K562 (cell line): Measurements from ENCODE around the gene NDUFAF3. TPM values are rescaled to one million over a fixed set of nuclear protein-coding genes. Genes with fewer than 3 reads are reported as not detected.

Experiments used
- ATAC-seq: fragments of 200-7000 bp; cut with Tn5 transposase; 3 replicates; pipeline ENCODE4 v1.9.1; 2020; ENCODE audit warnings: moderate library complexity
- BruUV-seq: library from RNA; stranded (reverse); fragments of 400-500 nt; replicated peaks from 2 replicates; lab custom pipeline; 2021; lab: Mats Ljungman, UMichigan
- CTCF ChIA-PET: fragments of 300-600 bp; formaldehyde crosslinking; extraction: SDS; loops from one replicate; lab custom pipeline; 2021; ENCODE audit warnings: low intra/inter-chr PET ratio; lab: Yijun Ruan, JAX
- POLR2A ChIA-PET: fragments of 300-600, 350-650 bp; sonication (Branson Sonifier 250); formaldehyde crosslinking; extraction: SDS; loops from one replicate; lab custom pipeline; 2021; ENCODE audit warnings: antibody characterized with exemption, inconsistent platforms; lab: Yijun Ruan, JAX
- DNase-seq, 4 experiments: peaks; one replicate each; pipeline versions ENCODE4 v3.0.0 to v3.0.0-alpha.2; 2011 to 2018; ENCODE audit warnings: low spot score in 3 of 4, mixed read lengths in 3 of 4; ENCODE audit errors: extremely low read depth in 1 of 4
- FAIRE-seq: peaks from 2 replicates; lab custom pipeline; 2011; peaks lifted over from hg19 to GRCh38; lab: Jason Lieb, UNC
- H2AFZ ChIP-seq: 2 replicates; pipeline ENCODE4 v1.6.0; 2011; ENCODE audit warnings: low read depth, low read length, control low read depth, inconsistent platforms
- H3K27ac ChIP-seq: fragments of 200-600 bp; 3 replicates; pipeline ENCODE4 v1.8.0; 2011; ENCODE audit warnings: low read depth, mild to moderate bottlenecking, control low read depth, inconsistent platforms, low read length, moderate library complexity, mixed read lengths; ENCODE audit errors: extremely low read depth
- H3K27me3 ChIP-seq, 2 experiments: fragments of 300-600 bp in 1 of 2; 2 replicates in 1 of 2; 3 replicates in 1 of 2; pipeline versions ENCODE4 v1.6.0 to v1.8.0; 2011; ENCODE audit warnings: inconsistent platforms in 2 of 2, low read length in 2 of 2, mild to moderate bottlenecking in 1 of 2, mixed read lengths in 1 of 2, moderate library complexity in 1 of 2; ENCODE audit not compliant: control insufficient read depth in 2 of 2, insufficient read depth in 2 of 2
- H3K36me3 ChIP-seq: fragments of 300-600 bp; 3 replicates; pipeline ENCODE4 v1.8.0; 2011; ENCODE audit warnings: mild to moderate bottlenecking, low read length, inconsistent platforms; ENCODE audit not compliant: control insufficient read depth, insufficient read depth
- H3K4me1 ChIP-seq, 2 experiments: fragments of 200-600 bp in 1 of 2; replicated peaks in 1 of 2; 2 replicates in 1 of 2; 3 replicates in 1 of 2; pipeline versions ENCODE4 v1.5.1 to v1.8.0; 2011; ENCODE audit warnings: inconsistent platforms in 2 of 2, low read length in 2 of 2, mild to moderate bottlenecking in 1 of 2, mixed read lengths in 1 of 2, moderate library complexity in 1 of 2; ENCODE audit not compliant: control insufficient read depth in 2 of 2, insufficient read depth in 2 of 2
- H3K4me2 ChIP-seq: 2 replicates; pipeline ENCODE4 v1.6.1; 2011; ENCODE audit warnings: low read length, control low read depth, inconsistent platforms, mixed read lengths; ENCODE audit not compliant: insufficient read depth
- H3K4me3 ChIP-seq: fragments of 200-600 bp; sonication (generic), shearing (Covaris generic); 2 replicates; pipeline ENCODE4 v1.5.1; 2016; ENCODE audit warnings: control low read depth, inconsistent platforms
- H3K79me2 ChIP-seq: fragments of 200-600 bp; 3 replicates; pipeline ENCODE4 v1.8.0; 2011; ENCODE audit warnings: low read length, inconsistent platforms; ENCODE audit not compliant: control insufficient read depth, insufficient read depth
- H3K9ac ChIP-seq, 2 experiments: 2 replicates each; pipeline versions ENCODE4 v1.6.0 to v1.6.1; 2011; ENCODE audit warnings: low read depth in 2 of 2, low read length in 2 of 2, control low read depth in 1 of 2, inconsistent platforms in 1 of 2, mild to moderate bottlenecking in 1 of 2, mixed read lengths in 1 of 2; ENCODE audit not compliant: insufficient read depth in 1 of 2
- H3K9me1 ChIP-seq: one replicate; pipeline ENCODE4 v1.6.0; 2011; ENCODE audit warnings: inconsistent platforms, mild to moderate bottlenecking, low read length, moderate library complexity; ENCODE audit not compliant: control insufficient read depth, insufficient read depth
- H3K9me3 ChIP-seq: replicated peaks from 2 replicates; pipeline ENCODE4 v1.5.1; 2011; ENCODE audit warnings: low read depth, low read length, inconsistent platforms; ENCODE audit not compliant: control insufficient read depth, insufficient read depth
- H4K20me1 ChIP-seq: replicated peaks from 2 replicates; pipeline ENCODE4 v1.6.1; 2011; ENCODE audit warnings: low read length, inconsistent platforms, mixed read lengths; ENCODE audit not compliant: control insufficient read depth, insufficient read depth
- FOXP4 ChIP-seq: sonication (generic); formaldehyde crosslinking; IDR thresholded peaks from 2 replicates; pipeline ENCODE4 v1.8.0; 2022; ENCODE audit warnings: mild to moderate bottlenecking, missing genetic modification reagents, borderline replicate concordance
- GABPB2 ChIP-seq: fragments of 250-450 bp; sonication (Bioruptor Pico); conservative IDR thresholded peaks from 2 replicates; pipeline ENCODE4 v1.5.1; 2021; ENCODE audit warnings: mild to moderate bottlenecking
- MAZ ChIP-seq, 2 experiments: fragments of 450-650 bp in 1 of 2; sonication (generic) in 1 of 2; formaldehyde crosslinking; IDR thresholded peaks in 1 of 2; conservative IDR thresholded peaks in 1 of 2; 2 replicates each; pipeline versions ENCODE4 v1.4.0 to v1.5.0; 2020; ENCODE audit warnings: mild to moderate bottlenecking in 1 of 2, missing genetic modification reagents in 1 of 2
- SPI1 ChIP-seq: IDR thresholded peaks from 2 replicates; pipeline ENCODE4 v1.6.1; 2011; ENCODE audit warnings: low read depth, low read length, control low read depth, borderline replicate concordance
- WGBS: fragments of 100-300 bp; shearing (Covaris generic); methylation state at CpG from one replicate; pipeline ENCODE4 v1.1.6; 2016; ENCODE audit warnings: low coverage, mixed read lengths; ENCODE audit not compliant: insufficient coverage; ENCODE audit errors: missing lambda C conversion rate; 5-methylcytosine and 5-hydroxymethylcytosine counted together
- in situ Hi-C: fragments of 300-500 bp; cut with MboI; formaldehyde crosslinking; loops from 4 replicates; pipeline ENCODE4 v1.15.0; 2018; ENCODE audit warnings: inconsistent platforms, mixed read lengths
- intact Hi-C: fragments of 100-400 bp; cut with micrococcal nuclease; formaldehyde crosslinking; loops from 2 replicates; pipeline ENCODE4 v1.14.2; 2022
- polyA plus RNA-seq, 8 experiments: library from polyadenylated mRNA; depleted of rRNA in 4 of 8; stranded (reverse) in 5 of 8; unstranded in 3 of 8; fragments of >200 nt; fragmentation: Nextera tagmentation in 2 of 8; fragmentation: Illumina TruSeq in 1 of 8; extraction: Ambion mirVana in 2 of 8; extraction: Trizol in 1 of 8; gene quantifications; 2 replicates each; pipeline versions ENCODE4 v1.2.1 to v1.2.3, GENCODE V29; 2011 to 2014; ENCODE audit warnings: inconsistent platforms in 1 of 8, missing spikeins in 1 of 8
- total RNA-seq, 7 experiments: library from RNA; depleted of rRNA in 6 of 7; stranded (reverse); fragments of >200 nt in 6 of 7; fragmentation: Illumina TruSeq in 2 of 7; extraction: Trizol in 2 of 7; gene quantifications; 2 replicates each; pipeline versions ENCODE4 v1.2.1 to v1.2.3, GENCODE V29; 2011 to 2021; ENCODE audit warnings: low replicate concordance in 1 of 7
- TF ChIP-seq, protein P1 (sequence below): sonication (generic); formaldehyde crosslinking; IDR thresholded peaks from 2 replicates; pipeline ENCODE4 v1.8.1; 2023; ENCODE audit warnings: mild to moderate bottlenecking, missing genetic modification reagents, moderate library complexity
- TF ChIP-seq, protein P2 (sequence below): conservative IDR thresholded peaks from 2 replicates; pipeline ENCODE4 v1.6.1; 2011; ENCODE audit warnings: low read depth, mild to moderate bottlenecking, low read length; ENCODE audit not compliant: control insufficient read depth

The NDUFAF3 gene
- total and polyA plus RNA-seq, 9 of the 15 experiments (the other 6 are each of a cell fraction or from before 2014, with no cell fraction given), result 17.0 to 127 (median 36.3) TPM

GRCh38 chr3:48979451-48979850 lies 42.5 kb upstream of the NDUFAF3 start:
- H3K27me3 ChIP-seq, result no peaks in the 10 kb centered on the region
- POLR2A ChIA-PET, result no interaction called here
- ATAC-seq (no peak), DNase-seq (no peak), FAIRE-seq (no peak)
- no peak overlapping the region for H3K27ac ChIP-seq
- no TSS peak for BruUV-seq
- no peak overlapping the region for H3K4me2 ChIP-seq
- H4K20me1 ChIP-seq, result no peaks in the 10 kb centered on the region
- H3K36me3 ChIP-seq, result peaks cover 80% of the 10 kb centered on the region
- CTCF ChIA-PET, result no interaction called here
- no peaks in the 10 kb centered on the region for H3K9me1 ChIP-seq
- H3K4me3 ChIP-seq, result no peak overlapping the region
- no peaks in the 10 kb centered on the region for H3K9me3 ChIP-seq
- H2AFZ ChIP-seq, result no peak overlapping the region
- TF ChIP-seq, protein P1, sequence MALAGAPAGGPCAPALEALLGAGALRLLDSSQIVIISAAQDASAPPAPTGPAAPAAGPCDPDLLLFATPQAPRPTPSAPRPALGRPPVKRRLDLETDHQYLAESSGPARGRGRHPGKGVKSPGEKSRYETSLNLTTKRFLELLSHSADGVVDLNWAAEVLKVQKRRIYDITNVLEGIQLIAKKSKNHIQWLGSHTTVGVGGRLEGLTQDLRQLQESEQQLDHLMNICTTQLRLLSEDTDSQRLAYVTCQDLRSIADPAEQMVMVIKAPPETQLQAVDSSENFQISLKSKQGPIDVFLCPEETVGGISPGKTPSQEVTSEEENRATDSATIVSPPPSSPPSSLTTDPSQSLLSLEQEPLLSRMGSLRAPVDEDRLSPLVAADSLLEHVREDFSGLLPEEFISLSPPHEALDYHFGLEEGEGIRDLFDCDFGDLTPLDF (CRISPR knock-in tag), result no peak
- TF ChIP-seq, protein P2, sequence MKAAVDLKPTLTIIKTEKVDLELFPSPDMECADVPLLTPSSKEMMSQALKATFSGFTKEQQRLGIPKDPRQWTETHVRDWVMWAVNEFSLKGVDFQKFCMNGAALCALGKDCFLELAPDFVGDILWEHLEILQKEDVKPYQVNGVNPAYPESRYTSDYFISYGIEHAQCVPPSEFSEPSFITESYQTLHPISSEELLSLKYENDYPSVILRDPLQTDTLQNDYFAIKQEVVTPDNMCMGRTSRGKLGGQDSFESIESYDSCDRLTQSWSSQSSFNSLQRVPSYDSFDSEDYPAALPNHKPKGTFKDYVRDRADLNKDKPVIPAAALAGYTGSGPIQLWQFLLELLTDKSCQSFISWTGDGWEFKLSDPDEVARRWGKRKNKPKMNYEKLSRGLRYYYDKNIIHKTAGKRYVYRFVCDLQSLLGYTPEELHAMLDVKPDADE, result no peak
- TF ChIP-seq GABPB2 (CRISPR knock-in tag), result no peak
- no peak for TF ChIP-seq FOXP4 (CRISPR knock-in tag)
- TF ChIP-seq SPI1, result no peak
- TF ChIP-seq MAZ (CRISPR knock-in tag; conservative IDR thresholded peaks at IDR 0.05 in 1 of 2, IDR thresholded peaks at IDR 0.05 in 1 of 2), result no peak
- in situ Hi-C loops (no loop called here), intact Hi-C loops (no loop called here)
- H3K4me1 ChIP-seq, result no peaks in the 10 kb centered on the region
- H3K79me2 ChIP-seq, result no peaks in the 10 kb centered on the region
- no peak overlapping the region for H3K9ac ChIP-seq
- 85% methylated on average over 3 of the region's 3 CpGs for WGBS
